ENCODE measurements around the gene WNT3A.

GRCh38 chr1:228091084-228091483 is 84.3 kb downstream of the WNT3A start:
- no peak for TF ChIP-seq CTCF (conservative IDR thresholded peaks at IDR 0.05; ENCODE audit: low read depth, low read length)
- no peak for TF ChIP-seq EZH2 (IDR thresholded peaks at IDR 0.05; ENCODE audit: borderline replicate concordance, low read depth, low read length, poor library complexity, severe bottlenecking)
